GM19043 (cell line): ENCODE data around the gene ANXA2.
"Not testable (repeated sequence)": the region's sequence is repeated elsewhere in the genome, so short reads cannot be mapped to it uniquely, and the experiment has no call there.

Experiments used
- ATAC-seq: cut with Tn5 transposase; IDR thresholded peaks from one replicate; pipeline ENCODE4 v1.9.1; 2021; ENCODE audit warnings: low read depth; ENCODE audit not compliant: unreplicated experiment

ANXA2 gene

GRCh38 chr15:60346653-60347052, 51.1 kb downstream of the ANXA2 start:
- no peak for ATAC-seq

DNA sequence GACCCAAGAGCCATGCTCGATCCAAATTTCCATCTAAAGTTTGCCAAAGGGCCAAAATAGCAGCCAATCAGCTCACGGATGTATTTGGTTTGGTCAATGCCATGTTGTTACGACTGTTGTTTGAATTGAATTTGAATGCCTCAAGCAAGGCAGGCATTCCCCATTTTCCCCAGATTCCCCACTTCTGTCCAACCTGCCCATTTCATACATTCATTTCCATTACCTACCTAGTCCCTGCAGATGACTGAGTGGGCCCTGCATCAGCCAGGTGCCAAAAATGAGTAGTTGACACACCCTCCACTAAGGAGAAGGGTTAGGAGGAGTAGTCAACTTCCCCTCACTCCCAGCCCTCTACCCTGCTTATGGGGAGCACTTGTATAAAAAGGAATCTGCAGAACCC, 51.7 kb downstream of the ANXA2 start:
- ATAC-seq, result no peak

DNA sequence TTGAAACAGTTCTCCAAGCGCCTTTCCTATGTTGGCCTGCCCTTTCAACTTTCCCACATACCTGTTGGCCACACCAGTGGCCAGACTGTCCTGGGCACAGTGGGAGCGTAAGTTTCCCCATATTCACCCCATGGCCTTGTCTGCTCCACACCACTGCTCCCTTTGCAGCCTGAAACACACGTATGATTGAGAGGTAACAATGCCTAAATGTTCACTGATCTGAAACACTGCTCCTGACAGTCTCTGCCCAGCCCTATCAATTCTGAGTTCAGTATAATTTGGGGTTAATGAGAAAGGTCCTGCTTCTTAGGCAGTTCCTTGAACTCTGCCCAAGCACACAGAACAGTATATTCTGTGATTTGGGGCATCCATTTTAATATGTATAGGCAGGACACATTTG, 52.2 kb downstream of the ANXA2 start:
- no peak for ATAC-seq

GRCh38 chr15:60344987-60345386, 52.8 kb downstream of the ANXA2 start:
- ATAC-seq, result no peak

GRCh38 chr15:60344461-60344860, 53.3 kb downstream of the ANXA2 start:
- ATAC-seq, result no peak

- ATAC-seq, result no peak
Measured at GRCh38 chr15:60343221-60343970, 54.4 kb downstream of the ANXA2 start.

- no peak for ATAC-seq
Measured at GRCh38 chr15:60340207-60340921, 57.4 kb downstream of the ANXA2 start.

DNA sequence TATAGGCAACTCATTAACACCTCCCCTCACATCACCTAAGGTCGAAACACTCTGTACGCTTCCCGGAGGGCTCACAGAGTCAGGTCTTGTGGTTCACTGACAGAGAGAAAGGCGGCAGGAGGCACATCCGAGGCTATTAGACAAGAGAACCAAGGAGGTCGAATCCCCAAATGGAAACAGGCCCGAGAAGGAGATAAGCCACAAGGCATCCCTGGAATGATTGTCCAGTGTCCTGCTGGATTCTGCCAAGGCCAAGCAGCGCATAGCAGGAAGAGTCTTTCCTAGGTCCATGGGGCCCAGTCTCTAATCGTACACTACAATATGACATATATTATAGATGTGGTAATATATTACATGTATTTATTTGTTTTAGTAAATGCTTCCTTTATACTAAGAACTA, 58.5 kb downstream of the ANXA2 start:
- ATAC-seq, result no peak

DNA sequence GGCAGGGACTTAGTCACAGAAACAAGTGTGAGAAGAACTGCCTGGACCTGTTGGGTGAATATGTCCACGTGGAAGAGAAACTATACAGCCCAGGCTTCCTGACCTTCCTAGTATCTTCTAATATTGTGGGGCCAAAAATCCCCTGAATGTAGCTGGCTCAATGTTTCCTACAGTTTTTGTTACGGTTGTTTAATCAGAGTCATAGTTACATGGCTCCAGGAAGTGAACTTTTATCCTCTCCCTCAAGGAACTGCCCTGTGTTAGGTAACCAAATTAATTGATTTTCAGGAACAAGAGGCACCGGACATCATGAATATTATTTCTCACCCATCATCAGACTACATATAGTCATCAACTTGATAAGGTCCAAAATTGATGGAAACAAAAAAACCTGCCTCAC, 59.0 kb downstream of the ANXA2 start:
- ATAC-seq, result no peak

- no peak for ATAC-seq
Measured at GRCh38 chr15:60337076-60337475, 60.7 kb downstream of the ANXA2 start.

GRCh38 chr15:60335296-60335695, 62.5 kb downstream of the ANXA2 start:
- ATAC-seq, result not testable (repeated sequence)

GRCh38 chr15:60328852-60329443, 68.8 kb downstream of the ANXA2 start:
- no peak for ATAC-seq

DNA sequence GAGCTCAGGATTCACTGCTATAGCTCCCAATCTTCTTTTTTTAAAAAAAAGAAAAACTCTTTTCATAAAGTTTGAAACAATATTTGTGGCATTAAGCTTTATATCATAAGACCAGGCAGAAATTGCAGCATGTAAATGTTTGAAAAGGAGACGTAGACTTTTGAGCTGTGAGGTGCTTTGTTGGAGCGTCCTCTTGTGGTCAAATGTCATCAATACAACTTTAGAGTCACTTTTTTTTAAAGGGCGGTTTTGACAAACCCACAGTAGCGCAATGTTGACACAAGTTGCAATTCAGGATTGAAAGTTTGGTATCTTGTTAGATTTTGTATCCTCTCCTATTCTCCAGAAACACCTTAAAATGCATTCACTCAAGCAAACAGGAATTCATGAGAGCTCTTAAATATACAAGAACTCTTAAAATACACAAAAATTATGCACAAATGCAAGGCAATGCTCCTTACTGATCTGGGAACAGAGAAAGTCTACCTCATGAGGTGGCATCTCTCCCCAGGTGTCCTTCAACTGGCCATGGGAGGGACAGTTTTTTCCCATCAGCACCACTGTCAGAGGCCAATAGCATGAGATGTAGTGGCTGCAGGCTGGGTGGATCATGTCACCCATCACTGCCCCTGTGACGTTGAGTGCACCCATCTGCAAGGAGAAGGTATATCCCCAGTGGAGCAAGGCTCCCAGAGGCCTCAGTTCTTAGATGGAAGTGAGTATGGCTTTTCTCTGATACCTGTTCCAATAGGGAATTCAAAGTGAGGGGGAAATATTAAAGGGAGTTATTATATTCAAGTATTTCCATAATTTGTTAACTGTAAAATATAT, 70.7 kb downstream of the ANXA2 start:
- ATAC-seq, result no peak

GRCh38 chr15:60326343-60326742, 71.4 kb downstream of the ANXA2 start:
- no peak for ATAC-seq

GRCh38 chr15:60325905-60326304, 71.9 kb downstream of the ANXA2 start:
- no peak for ATAC-seq

DNA sequence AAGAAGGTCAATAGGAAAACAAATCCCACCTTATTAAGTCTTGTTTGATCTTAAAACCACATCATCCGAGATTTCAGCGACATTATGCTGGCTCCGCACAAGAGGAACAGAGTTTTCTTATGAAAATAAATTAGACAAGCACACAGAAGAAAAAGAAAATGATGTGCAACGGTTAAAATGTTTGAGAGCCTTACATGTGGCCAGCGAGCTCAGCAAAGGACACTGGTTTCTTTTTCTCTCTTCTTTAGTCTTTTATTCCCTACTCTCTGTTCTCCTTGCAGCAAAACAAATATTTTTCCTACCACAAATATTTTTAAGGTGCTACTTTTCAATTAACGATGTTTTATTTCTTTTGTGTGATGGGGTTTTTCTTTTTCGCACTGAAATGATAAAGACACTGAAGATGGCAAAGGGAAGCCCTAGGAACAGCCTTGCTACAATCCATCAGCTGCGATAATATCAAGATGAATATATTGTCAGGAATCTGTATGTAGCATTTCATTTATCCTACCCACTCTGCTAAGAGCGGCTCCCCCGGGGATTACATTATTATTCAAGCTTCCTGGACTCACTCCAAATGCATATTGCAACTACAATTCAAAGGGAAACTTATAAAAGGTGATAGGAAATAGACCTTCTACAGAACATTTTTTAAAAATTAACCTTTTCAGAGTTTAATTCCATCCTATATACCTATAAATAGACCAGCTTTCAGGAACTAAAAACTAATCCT, 72.9 kb downstream of the ANXA2 start:
- no peak for ATAC-seq

DNA sequence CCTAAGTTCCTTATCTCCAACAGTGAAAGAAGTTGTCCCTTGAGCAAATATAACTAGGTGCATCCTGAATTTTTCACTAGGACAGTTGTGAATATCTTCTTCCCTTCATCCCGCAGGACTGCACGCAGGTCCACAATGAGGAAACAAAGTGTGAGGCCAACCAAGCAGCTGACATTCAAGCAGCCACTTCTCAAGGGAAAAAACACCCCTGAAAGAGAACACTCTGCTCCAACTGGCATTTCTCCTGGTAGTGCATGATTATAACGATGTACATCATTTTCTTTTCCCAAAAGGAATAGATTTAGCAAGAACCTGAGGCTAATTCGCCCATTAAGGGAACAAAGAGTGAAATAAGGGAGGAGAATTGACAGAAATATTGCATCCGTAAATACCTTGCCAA, 74.5 kb downstream of the ANXA2 start:
- no peak for ATAC-seq

DNA sequence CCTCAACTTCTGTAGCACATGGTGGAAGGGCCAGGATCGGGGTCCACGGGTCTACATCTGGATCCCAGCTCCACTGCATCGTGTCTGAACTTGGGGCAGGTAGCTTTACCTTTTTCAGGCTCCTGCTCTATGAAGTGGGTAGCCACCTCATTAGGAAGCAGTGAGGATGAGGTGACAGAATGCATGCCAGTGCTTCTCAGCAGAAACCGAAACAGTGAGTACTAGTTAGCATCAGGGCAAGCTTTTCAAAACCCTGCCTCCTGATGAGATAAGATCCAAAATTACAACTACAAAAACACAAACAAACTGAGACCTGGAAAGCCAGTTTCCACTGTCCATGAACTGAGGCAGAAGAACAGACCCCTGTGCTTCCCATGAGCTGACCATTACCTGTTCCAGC, 77.4 kb downstream of the ANXA2 start:
- ATAC-seq, result no peak

- no peak for ATAC-seq
Measured at GRCh38 chr15:60318216-60318867, 79.4 kb downstream of the ANXA2 start.

GRCh38 chr15:60316961-60317360, 80.8 kb downstream of the ANXA2 start:
- no peak for ATAC-seq
